Renal cortex interstitium (tissue), 15 donors: ENCODE data around the gene NR1H4. TPM values are rescaled to one million over a fixed set of nuclear protein-coding genes. Genes with fewer than 3 reads are reported as not detected.
"Not testable (repeated sequence)": the region's sequence is repeated elsewhere in the genome, so short reads cannot be mapped to it uniquely, and the experiment has no call there.

Source experiments
- DNase-seq, 11 donors: peaks; one replicate each; pipeline ENCODE4 v3.0.0-alpha.2; 2013; ENCODE audit warnings: low read depth in 9 of 11, low spot score in 4 of 11; ENCODE audit errors: extremely low read depth in 1 of 11
- long read RNA-seq, 16 experiments: transcript quantifications; one replicate each; lab custom pipeline, GENCODE V29; 2026
- polyA plus RNA-seq, 3 donors: library from polyadenylated mRNA; unstranded; fragments of 120-200 nt; gene quantifications; one replicate each; pipeline ENCODE4 v1.2.1, GENCODE V29; 2013; ENCODE audit not compliant: insufficient read length in 3 of 3

NR1H4 gene
- polyA plus RNA-seq = 10 to 100 TPM; 11.9 to 15.8 (median 15.5) TPM
- long read RNA-seq, donor 1, partial matches to known transcripts = 0 of 3 reads
- long read RNA-seq, donor 1, other reads (novel, unspliced or antisense) = 0 of 3 reads
- long read RNA-seq, donor 2, partial matches to known transcripts = 0 of 4 reads
- long read RNA-seq, donor 2, other reads (novel, unspliced or antisense) = 0 of 4 reads
- long read RNA-seq, donor 3, transcript NR1H4-208 (2 exons, 294 nt) = major isoform, 5 of 7 reads
- long read RNA-seq, donor 3, partial matches to known transcripts = 0 of 7 reads
- long read RNA-seq, donor 3, other reads (novel, unspliced or antisense) = 0 of 7 reads
- long read RNA-seq, donor 4, partial matches to known transcripts = 0 of 4 reads
- long read RNA-seq, donor 4, other reads (novel, unspliced or antisense) = 0 of 4 reads
- long read RNA-seq, donor 5 = 0 reads
- long read RNA-seq, donor 6, partial matches to known transcripts = 0 of 3 reads
- long read RNA-seq, donor 6, other reads (novel, unspliced or antisense) = 0 of 3 reads
- long read RNA-seq, donor 7, partial matches to known transcripts = 0 of 3 reads
- long read RNA-seq, donor 7, other reads (novel, unspliced or antisense) = 0 of 3 reads
- long read RNA-seq, donor 8, transcript NR1H4-208 (2 exons, 294 nt) = major isoform, 6 of 13 reads
- long read RNA-seq, donor 8, partial matches to known transcripts = 0 of 13 reads
- long read RNA-seq, donor 8, other reads (novel, unspliced or antisense) = 0 of 13 reads
- long read RNA-seq, donor 9, partial matches to known transcripts = 0 of 2 reads
- long read RNA-seq, donor 9, other reads (novel, unspliced or antisense) = 0 of 2 reads
- long read RNA-seq, donor 10, partial matches to known transcripts = 0 of 6 reads
- long read RNA-seq, donor 10, other reads (novel, unspliced or antisense) = 0 of 6 reads
- long read RNA-seq, donor 11, partial matches to known transcripts = 0 of 3 reads
- long read RNA-seq, donor 11, other reads (novel, unspliced or antisense) = 0 of 3 reads
- long read RNA-seq, donor 12 = 0 reads
- long read RNA-seq, donor 13 = 0 reads
- long read RNA-seq, donor 14 = 0 reads
- long read RNA-seq, donor 15, partial matches to known transcripts = 0 of 2 reads
- long read RNA-seq, donor 15, other reads (novel, unspliced or antisense) = 0 of 2 reads
- long read RNA-seq, donor 16, partial matches to known transcripts = 0 of 10 reads
- long read RNA-seq, donor 16, other reads (novel, unspliced or antisense) = 0 of 10 reads

GRCh38 chr12:100473716-100474150, at the start of gene NR1H4:
Gene NR1H4 (plus strand): TSS chr12:100473866. CDS start chr12:100493324, 19,458 bp downstream.
- peak in 2 of 11 donors; percentile 7 to 27 for DNase-seq

GRCh38 chr12:100426145-100426544, 47.5 kb upstream of the NR1H4 start:
- DNase-seq = no peak

- no peak for DNase-seq
Observed at GRCh38 chr12:100427078-100427477, 46.6 kb upstream of the NR1H4 start.

- DNase-seq = not testable (repeated sequence)
Observed at GRCh38 chr12:100430251-100430650, 43.4 kb upstream of the NR1H4 start.

- DNase-seq = no peak
Observed at GRCh38 chr12:100433701-100434100, 40.0 kb upstream of the NR1H4 start.

GRCh38 chr12:100434177-100434576, 39.5 kb upstream of the NR1H4 start:
- no peak for DNase-seq

GRCh38 chr12:100435957-100436356, 37.7 kb upstream of the NR1H4 start:
- DNase-seq = no peak

- no peak for DNase-seq
Observed at GRCh38 chr12:100437038-100437841, 36.4 kb upstream of the NR1H4 start.

GRCh38 chr12:100439797-100440196, 33.9 kb upstream of the NR1H4 start:
- DNase-seq = no peak

- DNase-seq = no peak
Observed at GRCh38 chr12:100442403-100442802, 31.3 kb upstream of the NR1H4 start.

GRCh38 chr12:100443434-100443833, 30.2 kb upstream of the NR1H4 start:
- DNase-seq = no peak

- no peak for DNase-seq
Observed at GRCh38 chr12:100445081-100445481, 28.6 kb upstream of the NR1H4 start.

GRCh38 chr12:100447381-100447780, 26.3 kb upstream of the NR1H4 start:
- DNase-seq = no peak

GRCh38 chr12:100448656-100449055, 25.0 kb upstream of the NR1H4 start:
- DNase-seq = no peak

- no peak for DNase-seq
Observed at GRCh38 chr12:100450735-100451134, 22.9 kb upstream of the NR1H4 start.

- DNase-seq = no peak
Observed at GRCh38 chr12:100453951-100454350, 19.7 kb upstream of the NR1H4 start.

- no peak for DNase-seq
Observed at GRCh38 chr12:100455896-100456295, 17.8 kb upstream of the NR1H4 start.

- DNase-seq = no peak
Observed at GRCh38 chr12:100458191-100458590, 15.5 kb upstream of the NR1H4 start.
